ENCODE data around the gene DUS3L.

The DUS3L gene

GRCh38 chr19:5823579-5824281, 32.8 kb upstream of the DUS3L start:
- TF ChIP-seq EZH2phosphoT487 (IDR thresholded peaks at IDR 0.05; ENCODE audit: low read depth): no peak
- TF ChIP-seq CTCF (IDR thresholded peaks at IDR 0.05; ENCODE audit: low read depth, low read length): peak; percentile 26; the same call in 1 of the 2 replicates
- Histone ChIP-seq H3K27ac (ENCODE audit: low read length) (no peak overlapping the region), H3K27me3 (ENCODE audit: low read depth, low read length) (no peaks in the 10 kb centered on the region), H3K9ac (ENCODE audit: low read length) (no peak overlapping the region), H3K36me3 (replicated peaks; ENCODE audit: low read depth, low read length) (no peaks in the 10 kb centered on the region), H3K9me3 (ENCODE audit: insufficient read depth, low read length) (no peaks in the 10 kb centered on the region), H4K20me1 (ENCODE audit: insufficient read depth, low read length) (no peaks in the 10 kb centered on the region), H3K4me3 (ENCODE audit: low read length) (no peak overlapping the region), H3K4me1 (ENCODE audit: low read length) (peaks cover 11% of the 10 kb centered on the region), H3K4me2 (ENCODE audit: low read length) (no peak overlapping the region), H2AFZ (ENCODE audit: low read depth, low read length) (no peak overlapping the region), H3K79me2 (ENCODE audit: low read length) (no peaks in the 10 kb centered on the region)

- H3K9ac ChIP-seq (ENCODE audit: low read length): no peak overlapping the region
- H3K4me2 ChIP-seq (ENCODE audit: low read length): no peak overlapping the region
- no peaks in the 10 kb centered on the region for H3K9me3 ChIP-seq (ENCODE audit: insufficient read depth, low read length)
- H3K79me2 ChIP-seq (ENCODE audit: low read length): no peaks in the 10 kb centered on the region
- H3K27ac ChIP-seq (ENCODE audit: low read length): no peak overlapping the region
- peaks cover 11% of the 10 kb centered on the region for H3K4me1 ChIP-seq (ENCODE audit: low read length)
- no peaks in the 10 kb centered on the region for H3K36me3 ChIP-seq (replicated peaks; ENCODE audit: low read depth, low read length)
- TF ChIP-seq EZH2phosphoT487 (IDR thresholded peaks at IDR 0.05; ENCODE audit: low read depth) (no peak), CTCF (IDR thresholded peaks at IDR 0.05; ENCODE audit: low read depth, low read length) (no peak)
- no peaks in the 10 kb centered on the region for H4K20me1 ChIP-seq (ENCODE audit: insufficient read depth, low read length)
- H3K27me3 ChIP-seq (ENCODE audit: low read depth, low read length): no peaks in the 10 kb centered on the region
- no peak overlapping the region for H2AFZ ChIP-seq (ENCODE audit: low read depth, low read length)
- no peak overlapping the region for H3K4me3 ChIP-seq (ENCODE audit: low read length)
These were observed 31.4 kb upstream of the DUS3L start for GRCh38 chr19:5822181-5822844.

GRCh38 chr19:5821521-5822180, 30.7 kb upstream of the DUS3L start:
- no peak overlapping the region for H3K4me2 ChIP-seq (ENCODE audit: low read length)
- H3K4me1 ChIP-seq (ENCODE audit: low read length): peaks cover 5% of the 10 kb centered on the region
- H2AFZ ChIP-seq (ENCODE audit: low read depth, low read length): no peak overlapping the region
- no peaks in the 10 kb centered on the region for H4K20me1 ChIP-seq (ENCODE audit: insufficient read depth, low read length)
- H3K27ac ChIP-seq (ENCODE audit: low read length): no peak overlapping the region
- no peak overlapping the region for H3K4me3 ChIP-seq (ENCODE audit: low read length)
- no peaks in the 10 kb centered on the region for H3K79me2 ChIP-seq (ENCODE audit: low read length)
- no peaks in the 10 kb centered on the region for H3K36me3 ChIP-seq (replicated peaks; ENCODE audit: low read depth, low read length)
- no peak overlapping the region for H3K9ac ChIP-seq (ENCODE audit: low read length)
- H3K9me3 ChIP-seq (ENCODE audit: insufficient read depth, low read length): no peaks in the 10 kb centered on the region
- H3K27me3 ChIP-seq (ENCODE audit: low read depth, low read length): no peaks in the 10 kb centered on the region
- TF ChIP-seq EZH2phosphoT487 (IDR thresholded peaks at IDR 0.05; ENCODE audit: low read depth): no peak
- TF ChIP-seq CTCF (IDR thresholded peaks at IDR 0.05; ENCODE audit: low read depth, low read length): no peak

- Histone ChIP-seq H3K4me2 (ENCODE audit: low read length) (no peak overlapping the region), H3K4me3 (ENCODE audit: low read length) (no peak overlapping the region), H4K20me1 (ENCODE audit: insufficient read depth, low read length) (no peaks in the 10 kb centered on the region), H3K4me1 (ENCODE audit: low read length) (no peaks in the 10 kb centered on the region), H3K27ac (ENCODE audit: low read length) (no peak overlapping the region), H2AFZ (ENCODE audit: low read depth, low read length) (no peak overlapping the region), H3K9me3 (ENCODE audit: insufficient read depth, low read length) (no peaks in the 10 kb centered on the region), H3K9ac (ENCODE audit: low read length) (no peak overlapping the region), H3K27me3 (ENCODE audit: low read depth, low read length) (no peaks in the 10 kb centered on the region), H3K79me2 (ENCODE audit: low read length) (no peaks in the 10 kb centered on the region), H3K36me3 (replicated peaks; ENCODE audit: low read depth, low read length) (no peaks in the 10 kb centered on the region)
- TF ChIP-seq CTCF (IDR thresholded peaks at IDR 0.05; ENCODE audit: low read depth, low read length) (no peak), EZH2phosphoT487 (IDR thresholded peaks at IDR 0.05; ENCODE audit: low read depth) (no peak)
These were observed 29.8 kb upstream of the DUS3L start for GRCh38 chr19:5820785-5821184.

Data from OCI-LY3 (cell line).